ENCODE measurements around the gene TRIB2.

TRIB2 gene

DNA sequence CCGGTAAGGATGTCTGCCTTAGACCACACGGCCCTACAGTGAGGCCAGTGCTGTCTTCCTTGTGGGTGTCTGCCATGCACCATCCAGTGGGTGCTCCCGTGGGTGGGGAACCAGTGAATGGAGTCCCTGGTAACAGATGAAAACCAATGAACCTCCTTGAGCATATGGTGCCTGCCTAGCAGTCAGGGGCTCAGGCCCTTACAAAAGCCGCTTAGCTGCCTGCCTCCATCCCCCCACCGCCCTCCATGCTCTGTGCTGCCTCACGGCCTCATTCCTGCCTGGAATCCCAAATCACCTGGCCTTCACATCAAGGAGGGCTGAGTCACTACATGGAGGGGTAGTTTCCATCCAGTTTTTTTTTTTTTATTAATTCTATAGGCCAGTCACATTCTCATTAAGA lies 30.8 kb upstream of the TRIB2 start:
- TF ChIP-seq, protein P1, sequence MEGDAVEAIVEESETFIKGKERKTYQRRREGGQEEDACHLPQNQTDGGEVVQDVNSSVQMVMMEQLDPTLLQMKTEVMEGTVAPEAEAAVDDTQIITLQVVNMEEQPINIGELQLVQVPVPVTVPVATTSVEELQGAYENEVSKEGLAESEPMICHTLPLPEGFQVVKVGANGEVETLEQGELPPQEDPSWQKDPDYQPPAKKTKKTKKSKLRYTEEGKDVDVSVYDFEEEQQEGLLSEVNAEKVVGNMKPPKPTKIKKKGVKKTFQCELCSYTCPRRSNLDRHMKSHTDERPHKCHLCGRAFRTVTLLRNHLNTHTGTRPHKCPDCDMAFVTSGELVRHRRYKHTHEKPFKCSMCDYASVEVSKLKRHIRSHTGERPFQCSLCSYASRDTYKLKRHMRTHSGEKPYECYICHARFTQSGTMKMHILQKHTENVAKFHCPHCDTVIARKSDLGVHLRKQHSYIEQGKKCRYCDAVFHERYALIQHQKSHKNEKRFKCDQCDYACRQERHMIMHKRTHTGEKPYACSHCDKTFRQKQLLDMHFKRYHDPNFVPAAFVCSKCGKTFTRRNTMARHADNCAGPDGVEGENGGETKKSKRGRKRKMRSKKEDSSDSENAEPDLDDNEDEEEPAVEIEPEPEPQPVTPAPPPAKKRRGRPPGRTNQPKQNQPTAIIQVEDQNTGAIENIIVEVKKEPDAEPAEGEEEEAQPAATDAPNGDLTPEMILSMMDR (IDR thresholded peaks at IDR 0.05; ENCODE audit: low read depth, low read length): no peak
- no peak for DNase-seq (ENCODE audit: extremely low read depth, low read depth)

DNA sequence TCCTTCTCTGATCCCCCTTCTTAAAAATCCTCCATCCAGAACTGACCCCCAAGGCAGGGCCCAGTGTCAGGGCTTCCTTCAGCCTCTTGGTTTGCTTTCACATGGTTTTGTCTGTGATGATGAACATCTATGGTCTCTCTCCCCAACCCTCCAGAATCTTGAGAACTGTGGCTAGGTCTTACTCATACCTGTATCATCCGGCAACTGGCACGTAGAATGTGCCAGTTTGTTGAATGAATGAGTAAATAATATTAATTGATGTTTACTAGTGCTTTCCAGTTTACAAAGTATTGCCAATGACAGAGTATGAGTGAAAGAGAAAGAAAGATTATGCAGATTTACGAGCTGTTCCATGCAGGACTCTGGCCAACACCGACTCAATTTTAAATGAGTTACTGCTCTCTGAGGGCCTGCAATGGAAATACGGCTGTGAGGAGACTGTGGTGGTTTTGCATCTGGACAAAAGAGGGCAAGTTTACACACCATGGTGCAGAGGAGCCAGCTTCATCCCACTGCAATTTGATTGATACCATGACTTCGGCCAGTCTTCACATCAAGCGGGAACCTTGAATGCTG lies 29.9 kb upstream of the TRIB2 start:
- TF ChIP-seq, protein P1 (IDR thresholded peaks at IDR 0.05; ENCODE audit: low read depth, low read length): no peak
- DNase-seq (ENCODE audit: extremely low read depth, low read depth): no peak

- DNase-seq (ENCODE audit: extremely low read depth, low read depth): no peak
- TF ChIP-seq, protein P1 (IDR thresholded peaks at IDR 0.05; ENCODE audit: low read depth, low read length): no peak
Observed at GRCh38 chr2:12688091-12688490, 28.6 kb upstream of the TRIB2 start.

- no peak for DNase-seq (ENCODE audit: extremely low read depth, low read depth)
- TF ChIP-seq, protein P1 (IDR thresholded peaks at IDR 0.05; ENCODE audit: low read depth, low read length): no peak
Observed at GRCh38 chr2:12688893-12689292, 27.8 kb upstream of the TRIB2 start.

DNA sequence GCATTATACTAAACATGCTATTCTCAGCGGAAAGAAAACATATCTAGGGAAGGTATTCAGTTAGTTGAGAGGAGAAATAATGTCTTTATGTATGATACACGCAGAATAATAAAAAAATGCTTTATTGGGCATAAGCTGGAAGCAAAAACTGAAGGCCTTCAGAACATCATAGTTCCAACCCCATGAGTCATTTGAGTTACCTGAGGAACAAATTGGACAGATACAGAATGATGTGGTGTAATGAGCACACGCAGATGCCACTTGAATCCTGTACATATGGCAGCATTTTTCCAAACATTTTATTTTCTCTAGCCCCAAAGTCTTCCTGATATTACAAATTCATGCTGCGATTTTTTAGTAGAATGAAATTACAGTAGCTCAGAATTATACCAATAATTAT lies 23.2 kb upstream of the TRIB2 start:
- TF ChIP-seq, protein P1 (IDR thresholded peaks at IDR 0.05; ENCODE audit: low read depth, low read length): no peak
- DNase-seq (ENCODE audit: extremely low read depth, low read depth): no peak

GRCh38 chr2:12694990-12695774 lies 21.6 kb upstream of the TRIB2 start:
- no peak for DNase-seq (ENCODE audit: extremely low read depth, low read depth)
- TF ChIP-seq, protein P1 (IDR thresholded peaks at IDR 0.05; ENCODE audit: low read depth, low read length): no peak

GRCh38 chr2:12697617-12698016 lies 19.1 kb upstream of the TRIB2 start:
- TF ChIP-seq, protein P1 (IDR thresholded peaks at IDR 0.05; ENCODE audit: low read depth, low read length): no peak
- no peak for DNase-seq (ENCODE audit: extremely low read depth, low read depth)
